Activated naive CD8-positive, alpha-beta T cell treated with anti-CD3 and anti-CD28 coated beads, Interleukin-2, amount 50 U/mL, for 16 hours (primary cell): ENCODE data around the gene SEC16A.

ENCODE experiments used
- DNase-seq: peaks from one replicate; pipeline ENCODE4 v3.0.0-alpha.2; 2020; ENCODE audit warnings: low read depth, low spot score

The SEC16A gene

DNA sequence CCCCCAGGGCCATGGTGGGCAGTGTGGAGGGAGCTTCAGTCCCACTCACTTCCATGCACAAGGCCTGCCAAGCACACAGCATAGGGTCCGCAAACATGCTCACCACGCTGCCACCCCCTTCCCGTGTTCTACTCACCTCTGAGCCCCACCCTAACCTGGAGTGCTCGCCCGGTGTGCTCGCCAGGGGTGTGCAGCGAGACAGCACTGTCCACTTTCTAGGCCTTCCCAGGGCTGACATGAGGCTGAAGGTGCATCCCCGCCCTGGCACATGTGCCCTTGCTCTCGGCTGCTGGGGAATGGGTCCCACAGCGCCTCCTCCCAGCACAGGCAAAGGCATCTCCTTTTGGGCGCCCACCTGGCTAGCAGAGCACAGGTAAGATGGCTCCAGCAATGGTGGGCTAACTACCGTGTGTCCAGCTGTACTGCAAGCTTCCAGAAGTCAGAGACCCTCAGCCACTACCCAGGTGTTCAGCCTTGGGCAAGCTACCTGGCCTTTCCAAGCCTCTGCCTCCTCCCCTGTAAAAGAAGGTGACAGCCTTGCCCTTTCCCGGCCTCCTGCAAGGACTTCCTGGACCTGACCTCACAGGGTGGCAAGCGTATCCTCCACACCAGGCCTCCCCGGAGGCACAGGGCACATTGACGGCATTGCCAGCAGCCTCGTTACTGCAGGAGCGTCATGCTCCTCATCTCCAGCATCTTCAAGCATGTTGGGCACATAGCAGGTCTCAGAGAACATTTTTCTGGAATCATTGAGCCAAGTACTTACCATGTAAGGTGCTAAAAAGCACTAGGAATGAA, 4.2 kb upstream of the SEC16A start:
- no peak for DNase-seq

DNA sequence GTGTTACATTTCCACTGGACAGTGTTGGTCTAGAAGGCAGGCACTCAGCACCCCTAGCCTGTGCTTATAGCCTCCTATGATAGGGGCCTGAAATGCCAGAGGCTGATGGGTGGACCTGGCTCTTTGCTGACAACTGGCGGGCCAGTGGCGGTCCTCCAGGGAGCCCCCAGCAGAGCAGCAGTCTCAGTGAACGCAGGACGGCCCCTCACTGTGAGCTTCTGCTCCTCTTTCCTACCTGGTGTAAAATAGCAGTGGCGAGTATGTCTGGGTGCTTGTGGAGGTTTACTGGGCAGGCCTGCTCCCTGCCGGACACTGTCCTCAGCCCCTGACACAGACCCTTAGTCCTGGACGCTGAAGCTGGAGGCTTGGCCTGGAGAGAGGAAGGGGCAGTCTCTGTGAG, 3.3 kb upstream of the SEC16A start:
- DNase-seq = no peak

DNA sequence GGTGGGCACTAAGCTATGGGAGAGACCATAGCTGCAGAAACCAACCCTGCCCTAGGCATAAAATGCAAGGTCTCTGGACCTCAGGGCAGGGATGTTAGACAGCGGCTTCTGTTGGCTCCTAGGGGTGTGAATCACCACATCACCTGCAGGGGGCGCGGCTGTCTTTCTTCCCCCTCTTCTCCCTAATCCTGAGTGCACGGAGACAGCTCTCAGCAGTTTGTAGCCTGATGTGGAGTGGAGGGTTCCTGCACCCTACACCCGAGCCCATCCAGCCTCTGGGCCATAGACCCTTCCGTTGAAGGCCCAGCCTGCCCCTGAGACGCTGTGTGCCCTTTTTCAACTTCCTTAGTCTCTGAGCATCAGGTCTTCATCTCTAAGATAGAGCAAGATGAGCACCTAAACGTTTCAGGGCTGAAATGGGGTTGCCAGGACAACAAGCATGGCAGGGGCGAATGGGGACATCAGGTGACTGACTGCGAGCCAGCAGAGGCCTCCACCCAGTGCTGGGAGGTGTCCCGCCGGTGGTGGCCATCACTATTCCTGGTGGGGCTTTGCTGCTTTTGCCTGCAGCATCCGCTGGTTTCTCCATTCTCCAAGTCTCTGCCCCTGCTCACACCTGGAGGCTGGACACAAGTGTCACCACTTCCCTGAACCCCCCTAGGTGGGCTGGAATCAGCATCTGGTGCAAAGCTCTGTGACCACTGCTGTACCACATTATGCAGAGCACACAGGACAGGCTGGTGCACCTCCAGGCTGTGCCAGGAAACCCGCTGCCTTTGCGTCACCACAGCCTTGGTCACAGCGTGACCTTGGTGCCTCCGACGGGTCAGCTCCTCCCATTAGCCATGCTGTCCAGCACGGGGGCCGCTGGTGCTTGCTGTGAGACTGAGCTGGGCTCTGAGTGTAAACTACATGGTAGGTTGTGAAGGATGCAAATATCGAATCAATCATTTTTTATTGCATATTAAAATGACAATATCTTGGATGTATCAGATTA, 2.5 kb upstream of the SEC16A start:
- DNase-seq = peak; percentile 65

DNA sequence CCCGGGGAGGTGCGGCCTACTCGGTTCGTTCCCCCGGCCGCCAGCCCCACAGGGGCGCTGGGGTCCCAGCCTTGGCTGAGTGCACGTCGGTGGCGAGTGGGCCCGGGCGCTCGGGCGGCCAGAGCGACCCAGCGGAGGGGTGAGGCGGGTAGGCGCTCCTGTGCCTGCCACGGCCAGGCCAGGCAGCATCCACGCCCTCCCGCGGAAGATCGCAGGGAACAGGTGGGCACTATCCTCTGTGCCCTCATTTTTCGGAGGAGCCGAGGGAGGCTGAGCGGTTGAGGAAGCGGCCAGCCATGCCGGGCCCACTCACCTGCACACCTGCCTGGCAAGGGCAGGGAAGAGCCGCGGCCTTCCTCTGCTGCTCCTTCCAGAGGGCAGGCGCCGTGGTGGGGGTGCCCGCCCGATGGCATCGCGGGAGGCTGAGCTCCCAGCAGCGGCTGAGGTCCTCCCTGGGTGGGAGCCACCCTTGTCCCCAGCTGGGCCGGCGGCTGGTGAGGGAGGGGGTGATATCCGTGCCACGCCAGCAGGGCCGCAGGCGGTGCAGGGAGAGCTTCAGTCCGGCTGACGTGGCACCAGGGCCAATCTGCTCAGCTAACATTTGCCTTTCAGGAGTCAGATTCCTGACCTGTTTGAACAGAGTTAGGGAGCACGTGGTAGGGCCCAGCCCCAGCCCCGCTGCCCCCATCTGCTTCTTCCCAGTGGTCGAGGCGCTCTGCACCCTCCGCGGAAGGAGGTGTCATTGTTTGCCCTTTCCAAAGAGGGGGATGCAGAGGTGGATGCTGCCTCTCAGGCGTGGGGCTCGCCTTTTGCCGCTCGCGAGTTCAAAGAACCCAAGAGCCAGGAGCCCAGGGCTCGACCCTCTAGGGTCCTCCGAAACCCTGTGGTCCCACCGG, 1.6 kb upstream of the SEC16A start:
- no peak for DNase-seq

DNA sequence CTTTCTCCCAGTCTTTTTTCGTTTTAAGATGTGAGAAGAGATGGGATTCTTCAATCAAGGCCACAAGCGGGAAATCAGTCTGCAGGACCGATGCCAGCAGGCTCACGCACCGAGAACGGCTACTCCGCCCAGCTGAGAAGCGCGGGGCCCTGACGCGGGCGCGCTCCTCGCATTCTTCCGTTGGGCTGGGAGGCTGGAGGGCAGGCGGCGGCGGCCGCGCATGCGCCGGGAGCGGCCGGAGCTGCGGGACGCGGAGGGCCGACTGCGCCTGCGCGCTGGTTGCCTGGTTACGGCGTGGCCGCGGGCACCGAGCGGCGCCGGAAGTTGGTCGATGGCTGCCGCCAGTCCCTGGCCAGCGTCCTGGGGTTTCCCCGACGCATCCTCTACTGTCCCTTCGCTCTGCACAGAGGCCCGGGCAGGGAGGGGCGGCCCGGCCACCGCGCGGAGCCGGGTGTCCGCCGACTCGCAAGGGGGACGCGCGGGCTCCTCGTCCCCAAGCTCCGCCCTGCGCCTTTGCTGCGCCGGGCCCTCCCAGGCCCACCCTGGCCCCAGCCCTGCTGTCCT, 831 bp upstream of the SEC16A start:
- peak; percentile 84 for DNase-seq

DNA sequence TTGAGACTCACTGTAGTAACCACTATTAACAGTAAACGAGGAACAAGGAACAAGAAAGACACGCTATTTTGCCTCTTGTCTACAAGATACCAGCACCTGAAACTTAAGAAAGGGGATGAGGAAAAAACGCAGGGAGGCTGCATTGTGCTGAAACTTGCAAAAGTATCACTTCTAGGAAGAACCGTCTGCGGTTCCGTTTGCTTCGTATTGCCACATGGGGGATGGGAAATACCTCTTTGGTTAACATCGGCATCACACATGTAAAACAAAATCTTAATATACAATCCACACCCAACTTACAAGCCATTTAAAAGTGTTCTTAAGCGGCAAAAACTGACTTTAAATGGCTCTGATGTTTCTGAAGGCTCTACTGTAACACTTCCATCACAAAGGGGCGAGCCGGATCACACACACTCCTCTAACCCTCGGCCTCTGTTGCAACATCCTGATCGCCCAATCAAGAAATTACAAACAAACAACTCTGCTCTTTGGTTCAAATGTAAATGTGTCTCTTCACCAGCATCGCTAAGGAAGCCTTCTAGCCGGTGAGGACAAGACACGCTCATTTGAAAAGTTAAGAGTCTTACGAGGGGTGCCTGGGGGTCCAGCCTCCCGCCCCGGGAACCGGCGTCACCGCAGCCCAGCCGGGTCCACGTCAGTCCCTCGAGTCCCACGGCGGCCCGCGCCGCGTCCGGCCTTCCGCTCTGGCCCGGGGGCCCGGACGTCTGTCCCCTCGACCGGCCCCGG, 621 bp downstream of the SEC16A start:
- no peak for DNase-seq

DNA sequence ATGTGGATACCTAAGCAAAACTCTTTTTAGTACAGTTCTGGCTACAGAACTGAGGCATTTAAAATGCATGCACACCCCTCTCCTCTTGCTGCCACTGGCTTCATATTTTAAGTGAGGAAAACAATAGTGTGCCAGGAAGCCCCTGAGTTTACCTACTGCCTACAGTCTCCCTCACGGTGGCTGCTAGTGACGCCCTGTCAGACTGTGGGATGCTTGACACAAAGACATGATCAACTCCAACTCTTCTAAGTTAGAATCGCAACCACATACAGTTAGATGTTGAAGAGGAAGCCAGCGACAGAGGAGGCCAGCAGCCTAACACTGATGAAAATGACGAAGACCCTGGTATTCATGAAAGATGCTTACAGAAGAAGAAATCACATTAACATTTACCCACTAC, 1.3 kb downstream of the SEC16A start:
- DNase-seq = no peak

DNA sequence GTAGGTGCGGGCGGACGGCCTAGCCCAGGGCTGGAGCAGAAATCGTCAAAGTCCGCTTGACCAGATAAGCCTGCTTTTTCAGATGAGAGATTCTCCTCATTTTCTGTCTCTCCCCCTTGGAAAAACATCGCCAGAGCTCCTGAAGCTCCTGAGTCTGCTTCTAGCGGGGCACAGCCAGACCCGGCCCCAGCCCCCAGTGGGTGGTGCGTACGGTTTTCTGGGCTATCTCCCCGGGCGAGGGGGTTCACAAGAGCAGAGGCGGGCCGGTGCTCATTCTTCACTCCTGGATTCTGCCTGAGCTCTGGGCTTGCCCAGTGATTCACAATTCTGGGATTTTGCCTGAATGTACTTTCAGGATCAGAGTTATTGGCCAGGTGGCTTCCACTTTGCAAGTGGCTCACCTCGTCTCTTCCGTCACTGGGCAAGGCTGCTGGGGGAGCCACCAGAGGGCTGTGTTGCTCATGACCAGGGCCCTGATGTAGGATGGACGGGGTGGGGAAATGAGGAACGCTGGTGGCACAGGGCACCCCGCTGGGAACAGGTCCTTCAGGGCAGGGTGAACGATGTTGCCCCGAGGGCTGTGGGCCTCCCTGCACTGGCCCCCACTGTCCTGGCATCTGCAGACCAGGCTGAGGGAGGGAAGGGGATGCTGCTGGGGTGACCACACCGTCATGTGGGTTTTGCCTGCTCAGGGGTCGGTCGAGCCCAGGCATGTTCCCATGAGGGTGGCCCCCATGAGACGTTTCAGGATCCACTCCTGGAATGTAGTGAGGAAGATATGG, 6.3 kb downstream of the SEC16A start:
- no peak for DNase-seq

DNA sequence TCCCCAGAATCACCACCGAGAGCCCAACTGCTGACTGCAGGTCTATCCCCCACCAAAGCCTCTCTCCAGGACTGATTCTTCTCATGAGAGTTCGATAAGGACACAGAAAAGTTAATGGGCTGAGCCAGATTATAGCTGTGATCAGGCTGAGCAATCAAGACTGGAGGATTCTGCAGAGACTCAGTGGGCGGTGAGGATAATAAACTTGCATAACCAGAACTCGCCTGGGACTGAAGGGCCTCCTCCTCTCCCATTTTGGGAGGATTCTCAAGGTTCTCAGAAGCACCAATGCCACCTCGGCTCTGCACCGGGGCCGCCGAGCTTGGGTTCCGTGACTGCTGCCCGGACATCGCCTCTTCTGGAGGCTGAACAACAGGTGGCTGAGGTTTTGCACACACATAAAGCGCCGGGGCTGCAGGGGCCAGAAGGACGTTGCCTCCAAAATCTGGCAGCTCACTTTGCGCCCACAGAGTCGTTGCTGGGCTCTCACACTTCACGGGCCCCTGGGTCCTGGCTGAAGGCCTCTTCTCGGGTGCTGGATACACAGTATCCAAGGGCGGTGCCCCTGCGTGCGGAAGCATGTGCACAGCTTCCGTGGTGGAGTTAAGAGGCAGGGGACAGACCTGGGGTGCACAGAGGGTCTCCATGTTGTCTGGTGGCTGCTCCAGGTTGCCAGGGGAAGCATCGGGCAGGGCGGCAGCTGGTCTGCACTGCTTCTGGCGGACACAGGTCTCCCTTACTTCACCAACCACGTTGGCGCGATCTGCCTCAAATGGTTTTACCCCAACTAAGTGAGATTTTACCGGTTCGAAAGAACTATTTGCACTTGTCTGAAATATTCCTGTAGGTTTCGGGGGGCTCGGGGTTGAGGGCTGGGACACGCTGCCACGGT, 7.6 kb downstream of the SEC16A start:
- DNase-seq = no peak

DNA sequence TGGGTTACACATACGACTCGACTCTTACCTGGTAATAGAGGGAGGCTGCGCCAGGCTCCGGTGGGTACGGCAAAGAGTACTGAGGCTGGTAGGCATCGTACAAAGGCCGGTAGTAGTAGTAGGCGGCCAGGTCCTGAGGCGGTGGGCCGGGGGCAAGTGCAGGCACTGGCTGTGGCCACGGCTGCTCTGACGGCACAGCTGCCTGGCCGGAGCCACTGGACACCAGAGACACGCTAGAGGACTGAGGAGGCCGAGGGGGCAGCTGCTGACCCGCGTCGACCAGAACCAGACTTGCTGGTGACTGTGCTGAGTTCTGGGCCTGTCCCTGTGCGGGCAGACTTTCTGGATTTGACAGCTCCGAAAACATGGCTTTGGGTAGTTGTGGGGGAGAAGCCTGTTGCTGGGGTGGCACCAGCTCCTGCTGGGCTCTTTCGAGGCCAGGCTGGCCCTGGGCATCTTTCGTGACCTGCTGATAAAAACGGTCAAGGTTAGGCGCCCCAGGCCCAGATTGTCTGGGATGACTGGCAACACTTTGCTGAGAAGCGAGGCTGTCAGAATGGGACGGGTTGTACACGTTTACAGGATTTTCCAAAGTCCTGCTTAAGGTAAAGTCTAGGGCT, 8.7 kb downstream of the SEC16A start:
- no peak for DNase-seq

DNA sequence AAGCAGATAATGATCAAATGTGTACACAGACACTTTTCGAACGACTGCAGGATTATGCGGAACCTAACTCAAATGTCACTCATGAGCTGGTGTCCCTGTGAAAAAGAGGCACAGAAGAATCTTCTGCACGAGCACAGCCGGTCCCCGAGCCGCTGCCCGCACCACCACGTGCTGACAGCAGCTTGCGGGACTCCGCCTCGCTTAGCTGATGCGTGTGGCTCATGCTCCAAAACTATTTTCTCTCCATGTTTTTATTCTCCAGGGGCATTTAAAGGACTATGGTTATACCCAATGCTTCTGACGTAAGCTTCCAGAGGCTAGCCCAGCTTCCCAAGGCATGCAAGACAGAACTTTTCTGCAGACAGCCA, 9.5 kb downstream of the SEC16A start:
- no peak for DNase-seq

DNA sequence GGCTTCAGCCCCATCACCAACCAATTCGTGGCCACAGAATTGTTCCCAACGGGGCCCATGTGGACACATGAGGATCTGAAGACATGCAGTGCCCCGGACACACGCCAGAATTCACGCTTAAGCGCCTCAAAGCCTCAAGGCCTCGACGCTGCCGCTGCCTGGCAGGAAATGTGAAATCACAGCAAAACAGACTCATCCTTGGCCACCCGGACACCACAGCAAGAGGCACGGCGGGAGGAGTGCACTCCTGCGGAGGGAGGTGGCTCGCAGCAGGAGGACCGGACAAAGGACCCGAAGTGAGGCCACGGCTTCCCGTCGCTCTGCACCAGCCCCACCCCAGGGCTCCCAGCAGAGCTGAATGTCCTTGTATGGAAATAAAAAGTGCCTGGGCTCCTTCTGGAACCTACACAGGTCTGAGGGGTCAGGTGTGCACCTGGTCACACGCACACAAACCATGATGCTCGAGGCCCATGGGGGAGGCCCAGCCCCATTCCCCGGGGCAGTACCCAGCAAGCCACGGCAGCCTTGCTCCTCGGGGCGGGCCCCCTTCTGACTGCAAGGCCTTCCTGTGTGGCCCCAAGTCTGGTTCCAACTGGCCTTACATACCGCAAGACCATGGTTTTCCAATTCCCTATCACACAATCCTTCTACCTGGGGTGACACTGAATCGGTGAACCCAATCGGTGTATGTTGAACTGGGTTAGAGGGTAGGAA, 10.0 kb downstream of the SEC16A start:
- DNase-seq = no peak

DNA sequence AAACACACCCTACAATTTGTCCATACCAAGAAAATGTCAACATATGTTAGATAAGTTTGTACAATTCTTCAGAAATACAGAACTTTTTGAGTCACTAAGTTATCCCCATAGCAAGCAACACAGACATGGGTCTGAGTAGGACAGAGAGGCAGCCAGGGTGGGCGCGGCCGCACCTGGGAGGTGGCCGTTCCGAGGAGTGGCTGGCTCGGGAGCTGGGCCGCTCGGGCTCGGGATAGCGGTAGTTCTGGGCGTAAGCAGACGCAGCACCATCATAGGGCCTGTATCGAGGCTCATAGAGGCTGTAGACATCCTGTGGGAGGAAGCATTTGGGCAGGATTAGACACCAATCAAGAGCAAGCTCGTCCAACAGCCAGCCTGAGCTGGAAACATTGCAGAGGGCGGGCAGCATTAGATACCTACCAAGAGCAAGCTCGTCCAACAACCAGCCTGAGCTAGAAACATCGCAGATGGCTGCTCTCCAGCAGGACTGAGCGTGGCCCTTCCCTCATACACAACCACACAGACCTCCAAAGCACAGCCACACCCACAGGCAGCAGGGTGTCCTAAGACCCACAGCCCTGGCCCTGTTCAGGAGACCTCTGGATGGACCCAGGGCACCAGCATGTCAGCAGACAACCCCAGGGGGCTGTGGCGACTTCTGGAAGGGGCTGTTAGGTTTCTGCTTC, 10.9 kb downstream of the SEC16A start:
- DNase-seq = no peak

DNA sequence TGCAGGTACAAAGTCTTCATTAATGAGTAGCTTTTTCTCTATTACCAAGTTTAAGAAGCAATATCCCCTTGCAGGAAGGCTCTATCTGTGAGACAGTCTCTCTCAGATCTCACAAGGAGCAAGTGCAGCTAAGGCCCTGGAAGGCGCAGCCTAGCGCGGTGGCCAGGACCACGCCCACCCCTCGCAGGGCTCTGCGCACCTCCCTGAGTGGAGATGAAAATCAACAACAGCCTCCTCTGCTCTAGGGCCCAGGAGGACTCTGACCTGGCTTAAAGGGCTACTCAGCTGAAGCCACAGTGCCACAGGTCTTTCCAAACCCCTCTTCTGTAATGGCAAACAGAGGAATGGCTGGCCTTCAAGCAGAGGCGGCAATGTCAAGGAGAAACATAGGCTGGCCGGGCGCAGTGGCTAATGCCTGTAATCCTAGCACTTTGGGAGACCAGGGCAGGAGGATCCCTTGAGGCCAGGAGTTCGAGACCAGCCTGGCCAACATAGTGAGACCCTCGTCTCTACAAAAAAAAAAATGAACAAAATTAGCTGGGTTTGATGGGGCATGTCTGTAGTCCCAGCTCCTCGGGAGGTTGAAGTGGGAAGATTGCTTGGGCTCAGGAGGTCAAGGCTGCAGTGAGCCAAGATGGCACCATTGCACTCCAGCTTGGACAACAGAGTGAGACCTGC, 11.9 kb downstream of the SEC16A start:
- no peak for DNase-seq

DNA sequence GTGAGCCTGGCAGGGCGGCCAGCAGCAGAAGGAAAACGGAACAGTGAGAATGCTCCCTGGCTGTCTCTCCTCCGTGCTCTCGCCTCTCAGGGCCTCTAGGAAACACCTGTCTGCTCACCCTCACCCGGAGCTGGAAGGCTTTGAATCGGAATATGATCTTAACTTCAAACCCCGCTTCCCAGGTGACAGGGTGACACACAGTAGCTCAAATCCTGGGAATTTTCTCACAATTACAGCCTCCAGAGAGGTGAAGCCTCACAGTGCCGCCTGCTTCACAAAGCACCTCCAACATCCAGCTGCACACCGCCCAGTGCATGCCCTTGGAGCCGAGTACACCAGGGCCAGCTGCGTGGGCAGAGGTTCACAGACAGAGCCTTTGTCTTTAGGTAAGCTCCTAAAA, 12.5 kb downstream of the SEC16A start:
- DNase-seq = no peak

DNA sequence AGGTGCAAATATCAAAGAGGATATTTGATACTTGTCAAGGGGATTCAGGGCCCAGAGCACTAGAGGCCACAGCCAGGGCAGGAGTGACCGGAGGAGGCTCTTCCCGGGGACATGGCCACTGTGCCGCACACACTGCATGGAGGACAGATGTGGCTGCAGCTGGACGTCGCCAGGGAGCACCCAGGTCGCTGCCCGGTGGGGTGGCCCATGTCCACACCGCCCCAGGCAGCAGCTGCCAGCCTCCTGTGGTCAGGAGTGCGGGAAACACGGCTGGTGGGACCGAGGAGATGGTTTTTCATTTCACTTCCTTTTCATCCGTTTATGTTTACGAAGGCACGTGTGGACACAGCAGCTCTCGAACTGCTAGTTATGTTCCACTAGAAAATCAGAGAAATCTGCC, 15.1 kb downstream of the SEC16A start:
- no peak for DNase-seq

DNA sequence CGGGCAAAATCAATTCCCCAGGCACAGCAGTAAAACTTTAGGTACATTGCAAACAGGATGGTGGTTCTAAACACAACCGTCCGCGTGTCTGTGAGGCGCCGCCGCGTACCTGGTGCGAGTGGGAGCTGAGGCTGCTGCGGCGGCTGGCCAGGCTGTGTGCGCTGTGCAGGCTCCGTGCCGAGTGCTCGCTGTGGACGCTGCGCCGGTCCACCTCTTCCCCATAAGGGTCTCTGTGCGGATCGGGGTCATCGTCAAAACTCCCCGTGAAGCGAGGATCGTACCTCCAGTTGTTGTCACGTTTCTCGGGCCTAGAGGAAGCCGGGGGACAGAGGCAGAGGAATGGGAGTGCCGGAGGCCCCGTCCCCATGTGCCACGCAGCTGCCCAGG, 16.7 kb downstream of the SEC16A start:
- DNase-seq = no peak
